Activated naive CD4-positive, alpha-beta T cell treated with anti-CD3 and anti-CD28 coated beads for 36 hours (primary cell): ENCODE data around the gene RLN3. TPM values are rescaled to one million over a fixed set of nuclear protein-coding genes. Genes with fewer than 3 reads are reported as not detected.
"Not testable (repeated sequence)": the region's sequence is repeated elsewhere in the genome, so short reads cannot be mapped to it uniquely, and the experiment has no call there.

ENCODE experiments used
- CTCF ChIA-PET: fragments of 350-600 bp; sonication (Branson Sonifier 250); formaldehyde crosslinking; loops from one replicate; lab custom pipeline; 2021; ENCODE audit warnings: antibody characterized with exemption; lab: Charles Lee
- DNase-seq: peaks from one replicate; pipeline ENCODE4 v3.0.0-alpha.2; 2020
- H3K27ac Mint-ChIP-seq: one replicate; pipeline ENCODE4 v1.8.0; 2021; ENCODE audit warnings: mild to moderate bottlenecking, mixed read lengths
- H3K27me3 Mint-ChIP-seq: one replicate; pipeline ENCODE4 v1.8.0; 2021; ENCODE audit warnings: low read depth, mixed read lengths
- H3K36me3 Mint-ChIP-seq: one replicate; pipeline ENCODE4 v1.8.0; 2021; ENCODE audit warnings: low read depth, mixed read lengths
- H3K4me1 Mint-ChIP-seq: one replicate; pipeline ENCODE4 v1.8.0; 2021; ENCODE audit warnings: low read depth, mixed read lengths
- H3K4me3 Mint-ChIP-seq: one replicate; pipeline ENCODE4 v1.8.0; 2021; ENCODE audit warnings: mild to moderate bottlenecking, moderate library complexity, mixed read lengths
- H3K9me3 Mint-ChIP-seq: one replicate; pipeline ENCODE4 v1.8.0; 2021; ENCODE audit warnings: mixed read lengths
- intact Hi-C: fragments of 100-400 bp; cut with micrococcal nuclease; formaldehyde crosslinking; loops from one replicate; pipeline ENCODE4 v1.15.1; 2023
- total RNA-seq, 2 experiments: library from RNA; stranded (reverse); gene quantifications; one replicate each; pipeline ENCODE4 v1.2.3, GENCODE V29; 2021

The RLN3 gene
- total RNA-seq, 2 experiments from 2014 or later, result not detected

- Mint-ChIP-seq H3K27ac (peak overlapping the region; percentile 96), H3K9me3 (no peaks in the 10 kb centered on the region)
Observed at GRCh38 chr19:14006766-14007562, 21.0 kb upstream of the RLN3 start.

GRCh38 chr19:14012378-14012915 is 15.5 kb upstream of the RLN3 start:
- no peaks in the 10 kb centered on the region for H3K9me3 Mint-ChIP-seq
- peaks cover 3% of the 10 kb centered on the region for H3K4me1 Mint-ChIP-seq
- CTCF ChIA-PET, result interaction anchor here (1.9 kb wide), 1 partner anchor 10 kb away, joined by 4 read pairs; no protein-coding TSS in a partner anchor
- H3K27ac Mint-ChIP-seq, result no peak overlapping the region
- H3K4me3 Mint-ChIP-seq, result no peak overlapping the region
- intact Hi-C loops, result no loop called here
- DNase-seq, result no peak
- H3K27me3 Mint-ChIP-seq, result no peaks in the 10 kb centered on the region
- no peaks in the 10 kb centered on the region for H3K36me3 Mint-ChIP-seq

More at GRCh38 chr19:14006766-14007562, 21.0 kb upstream of the RLN3 start:
- intact Hi-C loops, result loop anchor here (1.0 to 5.0 kb wide), 6 partner anchors 21 to 360 kb away; partner anchors contain the start of gene DCAF15
- CTCF ChIA-PET, result interaction anchor here (1.1 to 1.7 kb wide), 3 partner anchors 12 to 104 kb away, joined by 4 read pairs; no protein-coding TSS in a partner anchor
- H3K4me3 Mint-ChIP-seq, result peak overlapping the region; percentile 90
- no peaks in the 10 kb centered on the region for H3K27me3 Mint-ChIP-seq
- DNase-seq, result no peak
- H3K4me1 Mint-ChIP-seq, result peaks cover 32% of the 10 kb centered on the region
- no peaks in the 10 kb centered on the region for H3K36me3 Mint-ChIP-seq

- DNase-seq, result no peak
- Mint-ChIP-seq H3K27me3 (no peaks in the 10 kb centered on the region), H3K4me3 (no peak overlapping the region), H3K4me1 (peaks cover 3% of the 10 kb centered on the region), H3K9me3 (no peaks in the 10 kb centered on the region), H3K27ac (no peak overlapping the region), H3K36me3 (no peaks in the 10 kb centered on the region)
- intact Hi-C loops, result no loop called here
- CTCF ChIA-PET, result no interaction called here
Observed at GRCh38 chr19:14015524-14016035, 12.4 kb upstream of the RLN3 start.

- intact Hi-C loops, result no loop called here
- H3K36me3 Mint-ChIP-seq, result no peaks in the 10 kb centered on the region
- DNase-seq, result no peak
- CTCF ChIA-PET, result interaction anchor here (0.5 to 1.0 kb wide), 5 partner anchors 13 to 802 kb away, joined by 3 to 6 read pairs (median 5); partner anchors contain the start of genes IL27RA and RFX1
- H3K9me3 Mint-ChIP-seq, result no peaks in the 10 kb centered on the region
- H3K4me1 Mint-ChIP-seq, result peaks cover 9% of the 10 kb centered on the region
- no peak overlapping the region for H3K27ac Mint-ChIP-seq
- H3K27me3 Mint-ChIP-seq, result no peaks in the 10 kb centered on the region
- no peak overlapping the region for H3K4me3 Mint-ChIP-seq
Observed at GRCh38 chr19:14019100-14019499, 8.8 kb upstream of the RLN3 start.

- H3K4me1 Mint-ChIP-seq, H3K27ac Mint-ChIP-seq, H3K27me3 Mint-ChIP-seq, H3K36me3 Mint-ChIP-seq, DNase-seq, H3K4me3 Mint-ChIP-seq, H3K9me3 Mint-ChIP-seq, intact Hi-C loops: not testable (repeated sequence)
- CTCF ChIA-PET, result interaction anchor here (0.6 to 1.0 kb wide), 4 partner anchors 12 to 802 kb away, joined by 3 to 5 read pairs (median 4); partner anchors contain the start of genes IL27RA and RFX1
Observed at GRCh38 chr19:14019739-14020138, 8.2 kb upstream of the RLN3 start.

GRCh38 chr19:14021474-14021873 is 6.5 kb upstream of the RLN3 start:
- Mint-ChIP-seq H3K27me3 (no peaks in the 10 kb centered on the region), H3K4me3 (no peak overlapping the region), H3K27ac (no peak overlapping the region), H3K9me3 (no peaks in the 10 kb centered on the region), H3K4me1 (peaks cover 9% of the 10 kb centered on the region), H3K36me3 (no peaks in the 10 kb centered on the region)
- CTCF ChIA-PET, result interaction anchor here (1.0 to 2.4 kb wide), 4 partner anchors 10 to 48 kb away, joined by 3 to 13 read pairs (median 4); partner anchors contain the start of gene IL27RA
- DNase-seq, result no peak
- intact Hi-C loops, result no loop called here

GRCh38 chr19:14022469-14022868 is 5.5 kb upstream of the RLN3 start:
- no peak for DNase-seq
- peaks cover 11% of the 10 kb centered on the region for H3K4me1 Mint-ChIP-seq
- H3K4me3 Mint-ChIP-seq, result no peak overlapping the region
- H3K27ac Mint-ChIP-seq, result no peak overlapping the region
- intact Hi-C loops, result no loop called here
- CTCF ChIA-PET, result interaction anchor here (0.6 to 2.4 kb wide), 8 partner anchors 9 to 89 kb away, joined by 3 to 13 read pairs (median 4); partner anchors contain the start of gene IL27RA
- no peaks in the 10 kb centered on the region for H3K27me3 Mint-ChIP-seq
- no peaks in the 10 kb centered on the region for H3K9me3 Mint-ChIP-seq
- H3K36me3 Mint-ChIP-seq, result no peaks in the 10 kb centered on the region

- CTCF ChIA-PET, result interaction anchor here (0.8 to 2.4 kb wide), 3 partner anchors 8 to 37 kb away, joined by 3 to 13 read pairs (median 5); partner anchors contain the start of gene IL27RA
- Mint-ChIP-seq H3K4me3 (no peak overlapping the region), H3K27ac (no peak overlapping the region)
Observed at GRCh38 chr19:14023404-14024235, 4.3 kb upstream of the RLN3 start.

GRCh38 chr19:14026652-14027192 is 1.2 kb upstream of the RLN3 start:
- H3K9me3 Mint-ChIP-seq, DNase-seq, intact Hi-C loops, H3K27me3 Mint-ChIP-seq, H3K4me3 Mint-ChIP-seq, H3K27ac Mint-ChIP-seq, H3K36me3 Mint-ChIP-seq: not testable (repeated sequence)
- H3K4me1 Mint-ChIP-seq, result peaks cover 17% of the 10 kb centered on the region
- CTCF ChIA-PET, result interaction anchor here (0.5 to 1.4 kb wide), 3 partner anchors 15 to 409 kb away, joined by 3 to 4 read pairs (median 3); no protein-coding TSS in a partner anchor

More at GRCh38 chr19:14023404-14024235, 4.3 kb upstream of the RLN3 start:
- intact Hi-C loops, result no loop called here
- peak; percentile 31 for DNase-seq
- Mint-ChIP-seq H3K9me3 (no peaks in the 10 kb centered on the region), H3K4me1 (peaks cover 11% of the 10 kb centered on the region), H3K36me3 (no peaks in the 10 kb centered on the region), H3K27me3 (no peaks in the 10 kb centered on the region)

- CTCF ChIA-PET, result interaction anchor here (0.5 to 0.8 kb wide), 4 partner anchors 30 to 298 kb away, joined by 3 to 5 read pairs (median 4); no protein-coding TSS in a partner anchor
- H3K4me1 Mint-ChIP-seq, result peaks cover 20% of the 10 kb centered on the region
- no peaks in the 10 kb centered on the region for H3K9me3 Mint-ChIP-seq
- H3K27ac Mint-ChIP-seq, result no peak overlapping the region
- DNase-seq, result no peak
- intact Hi-C loops, result no loop called here
- no peak overlapping the region for H3K4me3 Mint-ChIP-seq
- H3K36me3 Mint-ChIP-seq, result peaks cover 3% of the 10 kb centered on the region
- no peaks in the 10 kb centered on the region for H3K27me3 Mint-ChIP-seq
Observed at GRCh38 chr19:14028901-14029300, 953 bp downstream of the RLN3 start.

GRCh38 chr19:14030997-14031718 is 3.2 kb downstream of the RLN3 start:
- no peak for DNase-seq
- H3K36me3 Mint-ChIP-seq, result peaks cover 10% of the 10 kb centered on the region
- peaks cover 27% of the 10 kb centered on the region for H3K4me1 Mint-ChIP-seq
- H3K4me3 Mint-ChIP-seq, result peak overlapping the region; percentile 88
- H3K9me3 Mint-ChIP-seq, result no peaks in the 10 kb centered on the region
- H3K27me3 Mint-ChIP-seq, result no peaks in the 10 kb centered on the region
- intact Hi-C loops, result loop anchor here (5.0 kb wide), 1 partner anchor 124 kb away; the partner anchor contains the start of genes BRME1 and CC2D1A
- peak overlapping the region; percentile 92 for H3K27ac Mint-ChIP-seq
- CTCF ChIA-PET, result interaction anchor here (0.6 to 1.7 kb wide), 18 partner anchors 9 to 315 kb away, joined by 3 to 13 read pairs (median 5); no protein-coding TSS in a partner anchor
